LNCAP (cell line): ENCODE measurements around the gene CACNA2D4.

ENCODE experiments used
- CTCF ChIP-seq: fragments of 450-650 bp; IDR thresholded peaks from 2 replicates; pipeline ENCODE4 v1.5.1; 2017; ENCODE audit warnings: mild to moderate bottlenecking

CACNA2D4 gene

GRCh38 chr12:1858456-1858855 lies 60.0 kb downstream of the CACNA2D4 start:
- no peak for TF ChIP-seq CTCF

DNA sequence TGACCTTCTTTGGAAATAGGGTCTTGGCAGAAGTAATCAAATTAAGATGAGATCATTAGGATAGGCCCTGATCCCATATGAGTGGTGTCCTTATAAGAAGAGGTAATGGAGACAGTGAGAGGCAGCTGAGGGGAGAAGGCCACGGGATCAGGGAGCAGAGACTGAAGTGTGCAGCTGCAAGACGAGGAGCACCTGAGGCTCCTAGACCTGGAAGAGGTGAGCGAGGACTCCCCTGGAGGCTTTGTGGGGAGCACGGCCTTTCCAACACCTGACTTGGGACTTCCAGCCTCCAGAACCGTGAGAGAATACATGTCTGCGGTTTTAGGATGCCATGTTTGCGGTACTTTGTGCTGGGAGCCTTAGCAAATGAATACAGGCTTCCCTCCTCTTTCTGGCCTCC lies 60.6 kb downstream of the CACNA2D4 start:
- TF ChIP-seq CTCF = no peak

GRCh38 chr12:1857086-1857485 lies 61.4 kb downstream of the CACNA2D4 start:
- TF ChIP-seq CTCF = no peak

DNA sequence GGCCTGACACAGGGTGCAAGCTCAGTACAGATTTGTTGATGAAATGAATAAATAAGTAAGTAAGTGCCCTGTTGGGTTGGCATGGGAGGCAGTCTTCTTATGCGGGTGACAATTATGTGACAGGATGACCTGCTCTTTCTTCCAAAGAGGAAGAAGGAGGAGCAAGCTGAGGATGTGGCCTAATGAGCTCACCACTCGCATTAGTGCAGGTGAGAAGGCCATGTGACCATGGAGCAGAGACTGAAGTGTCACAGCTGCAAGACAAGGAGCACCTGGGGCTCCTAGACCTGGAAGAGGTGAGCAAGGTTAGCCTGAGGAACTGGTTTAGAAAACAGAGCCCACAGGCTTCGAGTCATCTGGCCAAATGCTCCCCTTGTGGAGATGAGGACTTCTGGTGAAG lies 63.2 kb downstream of the CACNA2D4 start:
- TF ChIP-seq CTCF = no peak

DNA sequence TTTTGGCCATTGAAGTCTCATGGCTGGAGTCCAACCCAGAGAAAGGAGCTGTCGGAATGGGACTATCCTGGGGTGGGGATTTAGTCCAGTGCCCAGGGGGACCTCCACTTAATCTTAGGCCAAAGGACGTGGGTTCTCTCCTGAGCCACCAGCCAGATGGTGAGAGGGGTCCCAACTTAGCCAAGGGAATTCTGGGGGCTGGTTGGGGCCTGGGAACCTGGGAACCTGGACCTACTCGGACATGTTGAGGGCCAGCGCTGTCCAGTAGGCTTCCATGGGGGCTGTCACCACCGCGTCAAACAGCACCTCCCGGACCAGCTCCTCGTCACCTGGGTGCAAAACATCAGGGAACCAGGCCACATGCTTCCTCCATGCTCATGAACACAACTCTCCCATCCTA lies 64.7 kb downstream of the CACNA2D4 start:
- no peak for TF ChIP-seq CTCF

GRCh38 chr12:1852076-1852475 lies 66.4 kb downstream of the CACNA2D4 start:
- TF ChIP-seq CTCF = no peak

DNA sequence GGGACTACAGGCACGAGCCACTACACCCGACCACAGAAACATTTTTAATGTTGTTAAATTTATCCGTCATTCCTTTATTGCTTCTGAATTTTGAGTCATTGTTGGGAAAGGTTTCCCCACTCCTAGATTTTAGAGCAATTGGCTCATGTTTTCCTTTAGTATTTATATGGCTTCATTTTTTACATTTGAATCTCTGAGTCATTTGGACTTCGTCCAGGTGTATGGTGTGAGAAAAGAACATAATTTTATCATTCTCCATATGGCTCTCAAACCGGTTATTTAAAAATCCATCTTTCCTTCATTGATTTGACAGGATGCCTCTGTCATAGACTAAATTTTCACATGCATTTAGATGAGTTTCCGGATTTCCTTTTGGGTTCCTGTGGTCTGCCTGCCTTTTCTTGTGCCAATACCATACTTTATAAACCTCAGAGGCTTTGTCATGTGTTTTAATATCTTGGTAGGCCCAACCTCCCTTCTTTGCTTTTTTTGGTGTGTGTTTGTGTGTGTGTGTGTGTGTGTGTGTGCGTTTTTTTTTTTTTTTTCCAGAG lies 67.2 kb downstream of the CACNA2D4 start:
- no peak for TF ChIP-seq CTCF

- TF ChIP-seq CTCF = no peak
Observed at GRCh38 chr12:1848745-1849144, 69.7 kb downstream of the CACNA2D4 start.
